A549 (cell line): ENCODE results near the gene MYCN.

Experiments used
- CEBPB ChIP-seq, 2 experiments: fragments of >200 bp in 1 of 2; sonication (Bioruptor Twin) in 1 of 2; formaldehyde crosslinking in 1 of 2; IDR thresholded peaks; 2 replicates each; pipeline ENCODE4 v1.6.1; 2012 to 2016
- CHD2 ChIP-seq: fragments of 150-350 bp; IDR thresholded peaks from 2 replicates; pipeline ENCODE4 v1.6.1; 2014; ENCODE audit warnings: low read length; ENCODE audit not compliant: partially characterized antibody
- CTCF ChIP-seq: fragments of >200 bp; sonication (Bioruptor Twin); formaldehyde crosslinking; IDR thresholded peaks from 3 replicates; pipeline ENCODE4 v1.5.1; 2016
- EP300 ChIP-seq, 2 experiments: fragments of >200 bp; sonication (Bioruptor Twin); formaldehyde crosslinking; IDR thresholded peaks; 2 replicates in 1 of 2; 3 replicates in 1 of 2; pipeline ENCODE4 v1.6.1; 2016 to 2017
- JUNB ChIP-seq: fragments of >200 bp; sonication (Bioruptor Twin); formaldehyde crosslinking; IDR thresholded peaks from 2 replicates; pipeline ENCODE4 v1.6.1; 2016
- MAFK ChIP-seq: fragments of 450-650 bp; IDR thresholded peaks from 2 replicates; pipeline ENCODE4 v1.6.1; 2014; ENCODE audit not compliant: partially characterized antibody
- MYC ChIP-seq: IDR thresholded peaks from 2 replicates; pipeline ENCODE4 v1.6.1; 2012; ENCODE audit warnings: mild to moderate bottlenecking, inconsistent platforms, low read length, improper control_type of control experiment, borderline replicate concordance
- POLR2A ChIP-seq: IDR thresholded peaks from 2 replicates; pipeline ENCODE4 v1.6.1; 2012; ENCODE audit warnings: mild to moderate bottlenecking, low read length
- TP53 ChIP-seq: fragments of 250-450 bp; sonication (Bioruptor Pico); IDR thresholded peaks from 2 replicates; pipeline ENCODE4 v1.5.0; 2021; ENCODE audit warnings: mild to moderate bottlenecking, moderate library complexity

GRCh38 chr2:15913146-15913545 lies 27.2 kb upstream of the MYCN start:
- no peak for TF ChIP-seq EP300 (IDR thresholded peaks at IDR 0.05)
- TF ChIP-seq MYC = no peak
- no peak for TF ChIP-seq MAFK
- no peak for TF ChIP-seq JUNB
- TF ChIP-seq CTCF = no peak
- no peak for TF ChIP-seq POLR2A
- no peak for TF ChIP-seq CEBPB (IDR thresholded peaks at IDR 0.05)
- no peak for TF ChIP-seq TP53 (CRISPR knock-in tag)
- TF ChIP-seq CHD2 = no peak
